ENCODE results near the gene RFC3. TPM values are rescaled to one million over a fixed set of nuclear protein-coding genes. Genes with fewer than 3 reads are reported as not detected.
"Not testable (repeated sequence)": the region's sequence is repeated elsewhere in the genome, so short reads cannot be mapped to it uniquely, and the experiment has no call there.

RFC3 gene
- total RNA-seq, 1 donor from 2014 or later: 17.3 TPM

DNA sequence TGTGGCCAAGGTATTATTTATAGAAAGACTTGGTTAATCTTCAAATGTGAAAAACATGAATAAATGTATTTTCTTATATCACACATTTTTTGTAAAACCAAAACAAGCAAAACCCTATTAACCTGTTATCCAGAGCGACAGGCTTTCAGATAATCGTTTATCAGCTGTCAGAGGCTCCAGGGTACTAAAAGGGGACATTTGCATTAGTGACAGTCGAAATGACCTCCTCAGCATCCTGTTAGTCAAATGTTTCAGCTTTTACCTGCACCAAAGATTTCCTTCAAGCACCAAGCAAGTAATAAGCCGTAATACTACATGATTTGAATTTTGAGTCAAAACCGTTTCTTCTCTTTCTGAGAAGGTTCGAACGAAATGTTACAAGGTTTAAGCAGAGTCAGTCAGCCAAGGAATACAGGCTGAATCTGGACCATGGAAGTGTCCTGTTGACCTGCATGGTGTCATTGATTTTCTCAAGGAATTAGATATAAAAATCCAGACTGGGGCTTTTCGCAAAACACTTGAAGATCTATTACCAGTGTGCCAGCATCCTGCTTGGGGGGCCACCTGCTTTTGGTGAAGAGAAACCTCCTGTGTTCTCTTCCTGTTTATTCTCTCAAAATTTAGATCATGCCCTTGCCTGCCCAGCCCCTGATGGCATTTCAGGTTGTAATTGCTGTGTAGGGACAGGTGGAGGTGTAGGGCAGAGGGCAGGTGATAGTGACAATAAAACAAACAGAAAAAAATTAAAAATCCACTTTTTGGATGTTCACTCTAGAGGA, 11.3 kb upstream of the RFC3 start:
- DNase-seq (ENCODE audit: low spot score): no peak

DNA sequence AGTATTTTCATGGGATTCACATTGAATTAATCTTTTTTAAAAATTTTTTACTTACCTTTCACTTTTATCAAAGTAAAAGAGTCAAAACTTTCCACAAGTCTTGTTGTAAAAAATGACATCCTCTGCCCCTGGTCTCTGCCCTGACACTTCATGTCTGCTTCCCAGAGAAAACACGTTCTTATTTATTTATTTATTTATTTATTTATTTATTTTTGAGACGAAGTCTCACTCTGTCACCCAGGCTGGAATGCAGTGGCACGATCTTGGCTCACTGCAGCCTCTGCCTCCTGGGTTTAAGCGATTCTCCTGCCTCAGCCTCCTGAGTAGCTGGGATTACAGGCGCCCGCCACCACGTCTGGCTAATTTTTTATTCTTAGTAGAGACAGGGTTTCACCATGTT, 5.1 kb upstream of the RFC3 start:
- not testable (repeated sequence) for DNase-seq (ENCODE audit: low spot score)

DNA sequence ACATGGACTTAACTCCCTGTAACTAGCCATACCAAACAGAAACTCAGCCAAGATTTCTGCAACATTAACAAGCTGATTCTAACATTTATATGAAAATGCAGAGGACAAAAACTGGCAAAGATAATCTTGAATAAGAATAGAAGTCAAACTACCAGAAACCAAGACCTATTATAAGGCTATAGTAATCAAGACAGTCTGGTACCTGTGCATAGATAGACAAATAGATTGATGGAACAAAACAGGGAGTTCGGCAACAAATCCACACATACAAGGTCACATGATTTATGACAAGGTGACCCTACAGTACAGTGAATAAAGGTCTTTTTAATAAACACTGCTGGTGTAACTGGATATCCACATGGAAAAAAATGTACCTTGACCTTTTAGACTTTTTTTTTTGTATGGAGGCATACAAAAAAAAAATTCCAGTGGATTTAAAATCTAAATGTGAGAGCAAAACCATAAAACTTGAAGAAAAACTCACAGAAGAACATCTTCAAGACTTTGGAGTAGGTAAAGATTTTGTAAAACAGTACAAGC, 2.9 kb upstream of the RFC3 start:
- DNase-seq (ENCODE audit: low spot score): no peak

DNA sequence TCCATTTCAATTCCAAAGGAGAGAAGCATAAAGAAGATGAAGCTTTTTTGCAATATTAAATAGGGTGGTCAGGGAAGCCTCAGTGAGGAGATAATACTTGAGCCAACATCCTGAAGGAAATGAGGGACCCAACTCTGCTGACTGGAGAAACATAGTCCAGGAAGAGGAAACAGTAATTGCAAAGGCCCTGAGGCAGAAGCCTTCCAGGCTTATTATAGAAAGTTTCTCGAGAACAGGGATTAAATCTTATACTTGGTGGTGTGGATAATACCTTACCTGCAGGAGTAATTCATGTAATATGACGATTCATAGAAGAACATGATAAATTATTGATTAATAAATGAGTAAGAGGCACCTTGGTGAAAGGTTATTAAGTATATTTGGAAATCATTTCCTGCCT, 1.0 kb upstream of the RFC3 start:
- DNase-seq (ENCODE audit: low spot score): no peak

DNA sequence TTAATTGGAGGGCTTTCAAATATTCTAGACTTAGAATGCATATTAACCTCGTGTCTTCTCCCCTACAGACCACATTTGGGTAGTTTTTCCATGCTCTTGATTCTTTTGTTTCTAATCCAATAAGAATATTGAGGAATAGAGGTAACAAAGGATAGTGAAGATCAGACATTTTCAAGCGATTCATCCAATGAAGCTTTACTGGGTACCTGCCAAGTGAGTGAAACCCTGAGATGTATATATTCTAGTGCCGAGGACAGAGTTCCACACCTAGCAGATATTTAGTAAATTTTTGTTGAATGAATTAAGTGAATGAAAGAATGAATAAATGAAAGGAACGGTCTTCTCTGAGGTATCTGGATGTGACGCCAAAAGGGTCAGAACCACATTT, 442 bp upstream of the RFC3 start:
- DNase-seq (ENCODE audit: low spot score): no peak

DNA sequence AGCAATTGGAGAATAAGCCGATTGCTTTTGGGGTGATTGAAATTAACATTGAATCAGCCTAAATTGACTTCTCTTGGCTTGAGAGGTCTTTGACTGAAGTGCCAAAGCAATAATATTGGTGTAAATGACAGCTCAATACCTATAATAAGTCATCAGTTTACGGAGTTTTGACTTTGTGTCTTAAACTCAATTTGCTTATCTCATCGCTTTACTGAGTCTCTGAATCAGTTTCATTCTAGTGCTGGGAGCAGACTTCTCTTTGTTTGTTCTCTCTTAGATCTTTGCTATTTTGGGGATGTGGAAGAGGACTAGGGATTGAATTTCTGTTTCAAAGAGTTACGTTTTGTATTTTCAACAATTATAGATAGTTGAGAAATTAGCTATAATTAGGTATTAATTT, 7.1 kb downstream of the RFC3 start:
- no peak for DNase-seq (ENCODE audit: low spot score)

DNA sequence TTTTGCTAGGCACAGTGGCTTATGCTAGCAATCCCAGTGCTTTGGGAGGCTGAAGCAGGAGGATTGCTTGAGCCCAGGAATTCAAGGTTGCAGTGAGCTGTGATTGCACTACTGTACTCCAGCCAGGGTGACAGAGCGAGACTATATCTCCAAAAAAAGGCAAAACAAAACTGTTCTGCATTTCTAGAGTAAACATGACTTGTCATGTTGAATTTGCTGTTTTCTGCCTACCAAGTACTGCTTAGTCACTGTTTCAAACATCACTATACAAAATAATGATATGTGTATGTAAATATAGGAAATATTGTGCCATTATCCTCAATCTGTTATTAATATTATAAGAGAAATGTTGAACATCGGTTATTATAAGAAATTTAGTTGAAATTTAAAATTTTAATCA, 9.2 kb downstream of the RFC3 start:
- DNase-seq (ENCODE audit: low spot score): no peak

DNA sequence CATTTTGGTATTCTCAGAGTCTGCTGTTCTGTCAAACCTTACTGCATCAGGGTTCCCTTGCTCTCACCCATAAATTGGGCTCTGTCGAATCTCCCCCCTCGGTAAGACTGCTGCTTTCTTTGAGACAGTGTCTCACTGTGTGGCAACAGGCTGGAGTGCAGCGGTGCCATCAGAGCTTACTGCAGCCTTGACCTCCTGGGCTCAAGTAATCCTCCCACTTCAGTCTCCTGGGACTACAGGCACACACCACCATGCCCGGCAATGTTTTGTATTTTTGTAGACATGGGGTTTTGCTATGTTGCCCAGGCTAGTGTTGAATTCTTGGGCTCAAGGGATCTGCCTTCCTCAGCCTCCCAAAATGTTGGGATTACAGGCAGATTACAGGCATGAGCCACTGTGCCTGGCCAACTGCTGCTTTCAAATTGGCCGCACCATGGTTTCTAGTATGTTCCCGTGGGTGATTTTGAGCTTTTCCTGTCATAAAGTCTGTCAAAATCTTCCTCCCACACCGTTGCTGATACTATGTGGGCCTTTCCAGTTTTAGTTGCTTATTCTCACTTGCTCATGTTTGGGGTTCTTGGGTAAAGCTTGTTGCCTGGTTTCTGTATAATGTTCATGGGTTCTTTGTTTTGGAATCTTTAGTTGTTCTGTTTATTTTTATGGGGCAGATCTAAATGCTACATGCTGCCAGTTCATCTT, 10.6 kb downstream of the RFC3 start:
- DNase-seq (ENCODE audit: low spot score): no peak

DNA sequence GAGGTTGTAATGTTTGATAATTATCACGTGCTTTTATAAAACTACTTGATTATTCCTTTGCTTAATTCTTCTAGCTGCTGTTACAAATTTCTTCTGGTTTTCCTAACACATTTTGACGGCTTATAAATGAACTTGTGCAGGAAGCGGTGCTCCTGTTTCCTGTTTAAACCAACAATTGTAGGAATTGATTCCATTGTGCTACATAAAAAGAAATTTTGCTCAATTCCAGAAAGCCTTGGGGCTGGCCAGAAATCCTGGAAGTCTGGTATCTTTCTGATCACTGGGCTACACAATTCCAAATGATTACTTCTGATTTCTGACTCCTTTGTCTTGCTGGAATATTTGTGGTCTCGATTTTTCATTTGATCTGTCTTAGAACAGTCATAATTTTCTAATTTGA, 14.9 kb downstream of the RFC3 start:
- DNase-seq (ENCODE audit: low spot score): peak; percentile 32

DNA sequence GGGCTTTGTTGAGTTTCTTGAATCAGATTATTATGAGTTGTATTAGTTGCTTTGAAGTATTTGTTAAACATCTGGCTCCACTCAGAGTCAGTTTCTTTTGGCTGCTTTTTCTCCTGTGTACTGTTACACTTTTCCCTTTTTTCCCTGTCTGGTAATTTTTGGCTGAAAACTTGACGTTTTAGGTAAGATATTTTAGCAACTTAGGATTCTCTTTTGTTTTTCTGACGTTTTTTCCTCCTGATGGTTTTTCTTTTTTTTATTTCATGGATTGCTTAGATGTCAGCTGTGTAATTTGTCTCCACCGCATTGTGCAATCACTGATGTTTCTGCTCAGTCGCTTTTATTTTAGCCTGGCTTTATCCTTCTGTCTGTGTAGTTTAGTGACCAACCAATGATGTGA, 20.7 kb downstream of the RFC3 start:
- peak; percentile 33 for DNase-seq (ENCODE audit: low spot score)

DNA sequence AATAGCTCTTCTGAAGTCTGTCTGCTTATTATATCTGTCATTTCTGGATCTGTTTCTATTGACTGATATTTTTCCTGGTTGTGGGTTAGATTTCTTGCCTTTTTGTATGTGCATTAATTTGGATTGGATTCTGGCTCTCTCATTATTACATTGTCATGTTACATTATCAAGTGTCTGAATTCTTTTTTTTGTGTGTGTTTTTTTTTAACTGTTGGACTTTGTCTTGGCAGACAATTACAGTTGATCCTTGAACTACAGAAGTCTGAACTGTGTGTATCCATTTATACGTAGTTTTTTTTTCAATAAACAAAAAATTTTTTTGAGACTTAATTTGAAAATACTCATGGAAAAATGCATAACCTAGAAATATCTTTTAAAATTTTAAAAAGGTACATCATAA, 22.5 kb downstream of the RFC3 start:
- DNase-seq (ENCODE audit: low spot score): no peak

DNA sequence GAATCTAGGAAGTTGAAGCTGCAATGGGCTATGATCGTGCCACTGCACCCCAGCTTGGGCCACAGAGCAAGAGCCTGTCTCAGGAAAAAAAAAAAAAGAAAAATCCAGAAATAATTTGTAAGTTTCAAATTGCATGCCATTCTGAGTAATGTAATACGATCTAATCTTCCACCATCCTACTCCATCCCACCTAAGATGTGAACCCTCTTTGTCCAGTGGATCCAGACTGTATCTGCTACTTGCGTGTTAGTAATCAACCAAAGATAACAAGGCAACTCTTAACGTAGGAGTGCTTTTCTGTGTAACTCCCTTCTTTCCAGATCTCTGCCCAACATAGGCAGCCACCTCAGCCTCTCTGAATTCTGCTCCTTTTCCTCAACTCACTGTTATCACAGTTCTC, 24.3 kb downstream of the RFC3 start:
- DNase-seq (ENCODE audit: low spot score): no peak

DNA sequence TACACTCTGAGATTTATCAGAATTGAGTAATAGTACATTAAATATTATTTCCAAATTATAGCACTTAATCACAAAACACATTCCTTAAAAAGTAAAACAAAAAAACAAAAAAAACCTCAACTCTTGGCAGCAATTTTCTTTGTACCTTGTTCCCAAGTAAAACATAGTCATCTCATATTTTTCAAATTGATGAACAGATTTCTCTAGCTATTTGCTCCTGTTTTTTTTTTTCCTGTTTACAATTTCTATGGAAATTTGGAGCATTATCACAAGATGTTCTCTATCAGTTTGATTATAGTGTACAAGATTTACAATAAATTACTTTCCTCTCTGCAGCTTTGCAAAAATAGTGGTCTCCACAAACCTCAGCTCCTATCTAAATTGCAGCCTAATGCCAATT, 25.0 kb downstream of the RFC3 start:
- no peak for DNase-seq (ENCODE audit: low spot score)

DNA sequence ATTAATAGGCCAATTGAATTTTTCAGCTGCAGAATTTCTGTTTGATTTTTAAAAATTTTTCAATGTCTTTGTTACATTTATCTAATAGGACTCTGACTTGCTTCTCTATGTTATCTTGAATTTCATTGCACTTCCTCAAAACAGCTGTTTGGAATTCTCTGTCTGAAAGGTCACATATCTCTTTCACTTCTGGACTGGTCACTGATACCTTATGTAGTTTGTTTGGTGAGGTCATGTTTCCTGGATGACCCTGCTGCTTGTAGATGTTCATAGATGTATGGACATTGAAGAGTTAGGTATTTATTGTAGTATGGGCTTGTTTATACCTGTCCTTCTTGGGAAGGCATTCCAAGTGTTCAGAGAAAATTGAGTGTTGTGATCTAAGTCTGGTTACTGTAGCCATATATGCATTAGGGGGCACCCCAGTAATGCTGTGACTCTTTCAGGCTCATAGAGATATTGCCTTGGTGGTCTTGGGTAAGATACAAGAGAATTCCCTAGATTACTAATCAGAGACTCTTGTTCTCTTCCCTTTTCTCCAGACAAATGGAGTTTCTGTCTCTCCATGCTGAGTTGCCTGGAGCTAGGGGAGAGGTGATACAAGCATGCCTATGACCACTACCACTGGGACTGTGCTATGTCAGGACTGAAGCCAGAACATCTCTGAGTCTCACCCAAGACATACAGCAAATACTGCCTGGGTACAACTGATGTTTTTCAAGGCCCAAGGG, 27.8 kb downstream of the RFC3 start:
- no peak for DNase-seq (ENCODE audit: low spot score)

DNA sequence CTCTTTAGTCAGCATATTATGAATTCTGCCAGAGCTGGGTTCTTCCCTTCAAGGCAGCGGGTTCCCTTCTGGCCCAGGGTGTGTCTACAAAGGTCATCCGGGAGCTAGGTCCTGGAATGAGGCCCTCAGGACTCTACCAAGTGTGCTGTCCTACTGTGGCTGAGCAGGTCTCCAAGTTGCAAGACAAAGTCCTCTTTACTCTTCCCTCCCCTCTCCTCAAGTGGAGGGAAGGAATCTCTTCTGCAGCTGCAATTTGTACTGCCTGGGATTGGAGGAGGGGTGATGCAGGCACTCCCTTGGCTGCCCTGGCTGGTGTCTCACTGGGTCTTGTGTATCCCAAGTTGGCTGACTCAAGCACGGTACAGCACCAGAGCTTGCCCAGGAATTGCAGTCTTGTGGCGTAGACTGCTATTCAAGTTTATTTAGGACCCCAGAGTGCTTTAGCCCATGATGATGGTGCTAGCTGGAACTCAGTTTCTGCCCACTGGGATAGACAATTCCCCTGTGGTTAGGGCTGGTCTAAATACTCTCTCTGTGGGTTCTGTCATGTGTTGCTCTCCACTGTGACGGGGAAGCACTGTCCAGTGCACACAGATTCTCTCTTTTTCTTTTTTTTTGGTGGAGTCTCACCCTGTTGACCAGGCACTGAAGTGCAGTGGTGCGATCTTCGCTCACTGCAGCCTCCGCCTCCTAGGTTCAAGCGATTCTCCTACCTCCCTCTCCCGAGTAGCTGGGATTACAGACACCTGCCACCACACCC, 28.5 kb downstream of the RFC3 start:
- no peak for DNase-seq (ENCODE audit: low spot score)

DNA sequence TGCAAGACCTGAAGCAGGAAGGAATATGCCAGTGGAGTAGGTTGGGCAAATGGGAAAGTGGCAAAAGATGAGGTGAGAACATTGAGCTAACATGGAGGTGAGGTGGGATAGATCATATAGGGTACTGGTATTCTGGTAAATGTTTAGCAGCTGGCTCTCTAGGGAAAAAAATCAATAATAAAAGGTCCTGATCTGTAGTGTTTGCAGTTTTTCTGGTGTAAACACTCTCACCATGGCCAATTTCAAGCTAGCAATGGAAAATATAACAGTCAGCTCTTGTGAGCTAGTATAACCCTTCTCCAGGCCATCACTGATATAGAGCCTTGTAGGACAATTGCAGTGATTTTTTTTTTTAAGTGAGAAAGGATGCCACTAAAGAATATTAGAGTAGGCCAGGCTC, 31.3 kb downstream of the RFC3 start:
- DNase-seq (ENCODE audit: low spot score): no peak

DNA sequence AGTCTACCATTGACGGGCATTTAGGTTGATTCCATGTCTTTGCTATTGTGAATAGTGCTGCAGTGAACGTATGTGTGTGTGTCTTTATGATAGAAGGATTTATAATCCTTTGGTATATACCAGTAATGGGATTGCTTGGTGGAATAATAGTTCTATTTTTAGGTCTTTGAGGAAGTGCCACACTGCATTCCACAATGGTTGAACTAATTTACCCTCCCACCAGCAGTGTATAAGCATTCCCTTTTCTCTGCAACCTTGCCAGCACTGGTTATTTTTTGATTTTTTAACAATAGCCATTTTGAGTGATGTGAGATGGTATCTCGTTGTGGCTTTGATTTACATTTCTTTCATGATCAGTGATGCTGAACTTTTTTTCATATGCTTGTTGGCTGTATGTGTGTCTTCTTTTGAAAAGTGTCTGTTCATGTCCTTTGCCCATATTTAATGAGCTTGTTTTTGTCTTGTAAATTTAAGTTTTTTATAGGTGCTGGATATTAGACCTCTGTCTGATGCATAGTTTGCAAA, 37.5 kb downstream of the RFC3 start:
- DNase-seq (ENCODE audit: low spot score): no peak

DNA sequence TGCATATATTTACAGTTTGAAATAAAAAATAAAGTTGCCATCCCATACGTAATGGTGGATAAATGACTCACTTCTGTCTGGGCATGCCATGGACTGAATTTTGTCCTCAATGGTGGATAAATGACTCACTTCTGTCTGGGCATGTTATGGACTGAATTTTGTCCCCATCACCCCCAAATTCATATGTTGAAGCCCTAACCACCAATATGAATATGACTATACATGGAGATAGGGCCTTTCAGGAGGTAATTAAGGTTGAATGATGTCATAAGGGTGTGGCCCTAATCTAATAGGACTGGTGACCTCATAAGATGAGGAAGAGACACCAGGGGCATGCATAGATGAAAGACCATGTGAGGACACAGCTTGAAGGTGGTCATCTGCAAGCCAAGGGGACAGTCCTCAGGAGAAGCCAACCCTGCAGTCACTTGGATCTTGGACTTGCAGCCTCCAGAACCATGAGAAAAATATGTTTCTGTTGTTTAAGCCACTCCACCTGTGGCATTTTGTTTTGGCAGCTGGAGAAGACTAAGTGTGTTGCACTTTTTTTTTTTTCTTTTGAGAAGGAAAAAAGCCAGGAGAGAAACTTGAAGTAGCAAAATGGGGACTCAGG, 41.8 kb downstream of the RFC3 start:
- no peak for DNase-seq (ENCODE audit: low spot score)

DNA sequence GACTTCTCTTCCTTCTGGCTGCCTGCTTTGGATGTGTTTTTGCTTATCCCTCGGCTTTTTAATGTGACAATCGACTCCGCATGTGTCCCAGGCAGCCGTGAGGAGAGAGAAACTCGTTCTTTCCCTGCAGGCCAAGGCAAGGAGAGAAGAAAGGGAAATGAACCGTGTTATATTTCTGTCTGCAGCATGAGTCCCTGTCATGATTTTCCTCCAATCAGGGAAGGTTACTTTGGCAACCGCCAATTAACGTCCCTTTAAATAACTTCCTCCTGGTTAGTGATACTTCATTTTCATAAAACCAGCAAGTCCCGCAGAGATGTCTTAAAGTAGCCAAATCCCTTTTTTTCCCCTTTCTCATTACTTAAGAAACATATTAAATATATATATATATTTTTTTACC, 42.6 kb downstream of the RFC3 start:
- DNase-seq (ENCODE audit: low spot score): no peak

DNA sequence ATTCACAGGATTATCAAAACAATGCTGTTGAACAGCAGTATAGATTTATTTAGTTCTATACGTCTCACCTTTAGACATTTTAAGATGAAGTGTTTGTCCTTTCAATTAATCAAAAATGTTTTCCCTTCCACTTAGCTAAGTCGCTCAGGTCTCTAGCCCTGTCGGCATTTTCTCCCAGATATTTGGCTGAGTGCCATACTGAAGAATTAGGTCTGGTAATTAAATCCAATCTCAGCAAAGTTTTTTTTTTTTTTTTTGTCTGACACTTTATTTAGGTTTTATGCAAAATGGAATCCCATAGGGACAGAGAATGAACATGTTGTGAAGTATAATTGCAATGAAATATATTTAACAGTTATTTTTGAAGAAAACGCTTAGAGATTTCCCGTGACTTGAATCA, 44.1 kb downstream of the RFC3 start:
- no peak for DNase-seq (ENCODE audit: low spot score)

DNA sequence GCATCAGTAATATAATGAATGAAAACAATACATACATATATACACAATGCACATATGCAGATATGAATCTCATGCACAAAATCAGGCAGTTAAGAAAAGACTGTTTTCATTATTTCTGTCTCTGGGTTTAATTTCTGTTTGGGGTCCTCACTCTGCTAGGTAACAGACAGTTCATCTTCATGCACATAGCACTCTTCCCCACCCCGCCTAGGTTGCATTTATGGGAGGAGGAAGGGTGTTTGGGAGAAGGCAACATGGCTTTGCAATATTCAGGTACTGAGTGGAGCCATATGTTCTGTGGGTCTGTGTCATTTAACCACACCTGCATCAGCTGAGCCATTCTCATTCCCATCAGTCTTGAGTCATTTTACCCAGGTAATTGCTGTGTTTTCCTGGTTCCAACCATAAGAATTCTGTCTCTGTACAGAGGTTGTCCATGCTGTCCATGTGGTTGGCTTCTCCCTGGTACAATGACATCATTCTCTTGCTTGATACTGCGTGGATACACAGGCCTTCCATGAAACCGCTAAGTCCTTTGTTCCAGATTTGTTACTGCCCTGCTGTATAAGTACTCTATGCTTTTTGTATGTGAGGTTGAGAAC, 45.3 kb downstream of the RFC3 start:
- DNase-seq (ENCODE audit: low spot score): no peak
